ENCODE measurements around the gene ADAM33.

Gene ADAM33

GRCh38 chr20:3658716-3659491 lies 22.9 kb downstream of the ADAM33 start:
- no peak overlapping the region for H3K27ac ChIP-seq (ENCODE audit: insufficient read depth, low read depth, low read length, poor library complexity, severe bottlenecking)
- H3K4me3 ChIP-seq (ENCODE audit: insufficient read depth, low read depth, low read length): no peak overlapping the region
- H3K27me3 ChIP-seq (ENCODE audit: control insufficient read depth, insufficient read depth, low read length, poor library complexity, severe bottlenecking): peaks cover 44% of the 10 kb centered on the region
- 87 to 89% methylated on average over 8 of the region's 8 CpGs for WGBS, 2 experiments
- no peaks in the 10 kb centered on the region for H3K36me3 ChIP-seq (ENCODE audit: control insufficient read depth, insufficient read depth, low read length)
- H3K4me1 ChIP-seq (ENCODE audit: control insufficient read depth, insufficient read depth, low read length): peaks cover 8% of the 10 kb centered on the region
- no peaks in the 10 kb centered on the region for H3K9me3 ChIP-seq (ENCODE audit: control insufficient read depth, low read length)

GRCh38 chr20:3658019-3658715 lies 23.6 kb downstream of the ADAM33 start:
- 91 to 92% methylated on average over 7 of the region's 7 CpGs for WGBS, 2 experiments
- Histone ChIP-seq H3K4me1 (ENCODE audit: control insufficient read depth, insufficient read depth, low read length) (peaks cover 8% of the 10 kb centered on the region), H3K27ac (ENCODE audit: insufficient read depth, low read depth, low read length, poor library complexity, severe bottlenecking) (no peak overlapping the region), H3K9me3 (ENCODE audit: control insufficient read depth, low read length) (no peaks in the 10 kb centered on the region), H3K4me3 (ENCODE audit: insufficient read depth, low read depth, low read length) (no peak overlapping the region), H3K36me3 (ENCODE audit: control insufficient read depth, insufficient read depth, low read length) (no peaks in the 10 kb centered on the region), H3K27me3 (ENCODE audit: control insufficient read depth, insufficient read depth, low read length, poor library complexity, severe bottlenecking) (peaks cover 40% of the 10 kb centered on the region)

- H3K4me3 ChIP-seq (ENCODE audit: insufficient read depth, low read depth, low read length): no peak overlapping the region
- no peaks in the 10 kb centered on the region for H3K36me3 ChIP-seq (ENCODE audit: control insufficient read depth, insufficient read depth, low read length)
- no peak overlapping the region for H3K27ac ChIP-seq (ENCODE audit: insufficient read depth, low read depth, low read length, poor library complexity, severe bottlenecking)
- H3K27me3 ChIP-seq (ENCODE audit: control insufficient read depth, insufficient read depth, low read length, poor library complexity, severe bottlenecking): peaks cover 9% of the 10 kb centered on the region
- H3K9me3 ChIP-seq (ENCODE audit: control insufficient read depth, low read length): no peaks in the 10 kb centered on the region
- peaks cover 8% of the 10 kb centered on the region for H3K4me1 ChIP-seq (ENCODE audit: control insufficient read depth, insufficient read depth, low read length)
- WGBS, 2 experiments: 93 to 94% methylated on average over 4 of the region's 4 CpGs
These were observed 26.7 kb downstream of the ADAM33 start for GRCh38 chr20:3655131-3655405.

- H3K4me1 ChIP-seq (ENCODE audit: control insufficient read depth, insufficient read depth, low read length): peaks cover 8% of the 10 kb centered on the region
- H3K27me3 ChIP-seq (ENCODE audit: control insufficient read depth, insufficient read depth, low read length, poor library complexity, severe bottlenecking): peaks cover 4% of the 10 kb centered on the region
- 87 to 90% methylated on average over 17 of the region's 17 CpGs for whole genome bisulfite sequencing, 2 experiments
- H3K27ac ChIP-seq (ENCODE audit: insufficient read depth, low read depth, low read length, poor library complexity, severe bottlenecking): no peak overlapping the region
- no peaks in the 10 kb centered on the region for H3K9me3 ChIP-seq (ENCODE audit: control insufficient read depth, low read length)
- no peak overlapping the region for H3K4me3 ChIP-seq (ENCODE audit: insufficient read depth, low read depth, low read length)
- H3K36me3 ChIP-seq (ENCODE audit: control insufficient read depth, insufficient read depth, low read length): no peaks in the 10 kb centered on the region
These were observed 27.3 kb downstream of the ADAM33 start for GRCh38 chr20:3654326-3655130.

GRCh38 chr20:3653921-3654320 lies 27.9 kb downstream of the ADAM33 start:
- WGBS, 2 experiments: 71 to 72% methylated on average over 2 of the region's 2 CpGs
- H3K27me3 ChIP-seq (ENCODE audit: control insufficient read depth, insufficient read depth, low read length, poor library complexity, severe bottlenecking): no peaks in the 10 kb centered on the region
- no peak overlapping the region for H3K4me3 ChIP-seq (ENCODE audit: insufficient read depth, low read depth, low read length)
- H3K9me3 ChIP-seq (ENCODE audit: control insufficient read depth, low read length): no peaks in the 10 kb centered on the region
- H3K4me1 ChIP-seq (ENCODE audit: control insufficient read depth, insufficient read depth, low read length): peaks cover 8% of the 10 kb centered on the region
- H3K27ac ChIP-seq (ENCODE audit: insufficient read depth, low read depth, low read length, poor library complexity, severe bottlenecking): no peak overlapping the region
- no peaks in the 10 kb centered on the region for H3K36me3 ChIP-seq (ENCODE audit: control insufficient read depth, insufficient read depth, low read length)

- 91 to 93% methylated on average over 10 of the region's 10 CpGs for WGBS, 2 experiments
- Histone ChIP-seq H3K4me1 (ENCODE audit: control insufficient read depth, insufficient read depth, low read length) (no peaks in the 10 kb centered on the region), H3K9me3 (ENCODE audit: control insufficient read depth, low read length) (no peaks in the 10 kb centered on the region), H3K27me3 (ENCODE audit: control insufficient read depth, insufficient read depth, low read length, poor library complexity, severe bottlenecking) (no peaks in the 10 kb centered on the region), H3K36me3 (ENCODE audit: control insufficient read depth, insufficient read depth, low read length) (no peaks in the 10 kb centered on the region), H3K4me3 (ENCODE audit: insufficient read depth, low read depth, low read length) (no peak overlapping the region), H3K27ac (ENCODE audit: insufficient read depth, low read depth, low read length, poor library complexity, severe bottlenecking) (no peak overlapping the region)
These were observed 28.9 kb downstream of the ADAM33 start for GRCh38 chr20:3652676-3653596.

GRCh38 chr20:3652221-3652620 lies 29.6 kb downstream of the ADAM33 start:
- H3K4me1 ChIP-seq (ENCODE audit: control insufficient read depth, insufficient read depth, low read length): no peaks in the 10 kb centered on the region
- H3K9me3 ChIP-seq (ENCODE audit: control insufficient read depth, low read length): no peaks in the 10 kb centered on the region
- no peaks in the 10 kb centered on the region for H3K36me3 ChIP-seq (ENCODE audit: control insufficient read depth, insufficient read depth, low read length)
- no peaks in the 10 kb centered on the region for H3K27me3 ChIP-seq (ENCODE audit: control insufficient read depth, insufficient read depth, low read length, poor library complexity, severe bottlenecking)
- no peak overlapping the region for H3K4me3 ChIP-seq (ENCODE audit: insufficient read depth, low read depth, low read length)
- no peak overlapping the region for H3K27ac ChIP-seq (ENCODE audit: insufficient read depth, low read depth, low read length, poor library complexity, severe bottlenecking)
- 95% methylated on average over 9 of the region's 9 CpGs for whole genome bisulfite sequencing, 2 experiments

GRCh38 chr20:3651204-3651962 lies 30.4 kb downstream of the ADAM33 start:
- Histone ChIP-seq H3K27me3 (ENCODE audit: control insufficient read depth, insufficient read depth, low read length, poor library complexity, severe bottlenecking) (no peaks in the 10 kb centered on the region), H3K36me3 (ENCODE audit: control insufficient read depth, insufficient read depth, low read length) (no peaks in the 10 kb centered on the region), H3K9me3 (ENCODE audit: control insufficient read depth, low read length) (no peaks in the 10 kb centered on the region), H3K27ac (ENCODE audit: insufficient read depth, low read depth, low read length, poor library complexity, severe bottlenecking) (no peak overlapping the region), H3K4me3 (ENCODE audit: insufficient read depth, low read depth, low read length) (no peak overlapping the region), H3K4me1 (ENCODE audit: control insufficient read depth, insufficient read depth, low read length) (no peaks in the 10 kb centered on the region)
- WGBS, 2 experiments: 90% methylated on average over 9 of the region's 9 CpGs

- WGBS, 2 experiments: 91% methylated on average over 8 of the region's 9 CpGs
- H3K4me1 ChIP-seq (ENCODE audit: control insufficient read depth, insufficient read depth, low read length): no peaks in the 10 kb centered on the region
These were observed 32.9 kb downstream of the ADAM33 start for GRCh38 chr20:3648951-3649350.

More at GRCh38 chr20:3648951-3649350, 32.9 kb downstream of the ADAM33 start:
- Histone ChIP-seq H3K27me3 (ENCODE audit: control insufficient read depth, insufficient read depth, low read length, poor library complexity, severe bottlenecking) (no peaks in the 10 kb centered on the region), H3K9me3 (ENCODE audit: control insufficient read depth, low read length) (no peaks in the 10 kb centered on the region), H3K36me3 (ENCODE audit: control insufficient read depth, insufficient read depth, low read length) (no peaks in the 10 kb centered on the region), H3K4me3 (ENCODE audit: insufficient read depth, low read depth, low read length) (no peak overlapping the region), H3K27ac (ENCODE audit: insufficient read depth, low read depth, low read length, poor library complexity, severe bottlenecking) (no peak overlapping the region)

Data from ectodermal cell (in vitro differentiated cells).